ENCODE results near the gene SND1. TPM values are rescaled to one million over a fixed set of nuclear protein-coding genes. Genes with fewer than 3 reads are reported as not detected.

SND1 gene
- total RNA-seq, 5 donors from 2014 or later (not counting 1 experiment from before 2014, with no cell fraction given) = 137 to 187 (median 154) TPM

- CTCF ChIA-PET = no interaction called here
- ATAC-seq (replicated peaks in 1 of 4) (no peak), DNase-seq (no peak)
- no peak overlapping the region for H3K4me3 Mint-ChIP-seq
- H3K27me3 Mint-ChIP-seq = peaks cover 9 to 17% of the 10 kb centered on the region in 2 donors
- WGBS (ENCODE audit: insufficient coverage) = no CpG with 5 or more reads among the region's 12 CpGs
- H3K27ac ChIP-seq (ENCODE audit: low read length) = no peak overlapping the region
- POLR2A ChIA-PET = interaction anchor here in 1 of 2 donors (0.6 kb wide), 1 partner anchor 376 kb away, joined by 6 read pairs; no protein-coding TSS in a partner anchor
- no peaks in the 10 kb centered on the region for H3K9me3 ChIP-seq
- no peak overlapping the region for H3K4me3 ChIP-seq (ENCODE audit: control insufficient read depth in 1 of 2, extremely low read depth in 1 of 2, low read length in 1 of 2)
- H3K9me3 Mint-ChIP-seq = no peaks in the 10 kb centered on the region
- H3K4me1 Mint-ChIP-seq = peaks cover 8 to 15% (median 13%) of the 10 kb centered on the region in 3 donors
- H3K4me1 ChIP-seq (ENCODE audit: control insufficient read depth in 1 of 2, extremely low read depth in 1 of 2, insufficient read depth in 2 of 2, low read length in 2 of 2) = peaks cover 0 to 2% of the 10 kb centered on the region in 2 experiments
- peaks cover 0 to 8% of the 10 kb centered on the region in 2 experiments for H3K27me3 ChIP-seq (replicated peaks in 1 of 2; ENCODE audit: control insufficient read depth in 2 of 2, extremely low read depth in 1 of 2, insufficient read depth in 2 of 2, low read length in 1 of 2)
- H3K27ac Mint-ChIP-seq = no peak overlapping the region
- no peaks in the 10 kb centered on the region for H3K36me3 Mint-ChIP-seq
- no peaks in the 10 kb centered on the region for H3K36me3 ChIP-seq (ENCODE audit: control insufficient read depth in 2 of 2, extremely low read depth in 1 of 2, insufficient read depth in 1 of 2, low read length in 1 of 2)
Measured at GRCh38 chr7:128129224-128129864, 477.4 kb downstream of the SND1 start.

- CTCF ChIA-PET = no interaction called here
- peaks cover 4 to 19% of the 10 kb centered on the region in 2 experiments for H3K4me1 ChIP-seq (ENCODE audit: control insufficient read depth in 1 of 2, extremely low read depth in 1 of 2, insufficient read depth in 2 of 2, low read length in 2 of 2)
- ATAC-seq (replicated peaks in 1 of 4) (no peak), DNase-seq (no peak)
- H3K9me3 ChIP-seq = no peaks in the 10 kb centered on the region
- no peaks in the 10 kb centered on the region for H3K36me3 Mint-ChIP-seq
- H3K9me3 Mint-ChIP-seq = no peaks in the 10 kb centered on the region
- no CpG with 5 or more reads among the region's 2 CpGs for WGBS (ENCODE audit: insufficient coverage)
- no peak overlapping the region for H3K27ac ChIP-seq (ENCODE audit: low read length)
- POLR2A ChIA-PET = interaction anchor here in 1 of 2 donors (0.6 kb wide), 1 partner anchor 226 kb away, joined by 5 read pairs; no protein-coding TSS in a partner anchor
- H3K27me3 ChIP-seq (replicated peaks in 1 of 2; ENCODE audit: control insufficient read depth in 2 of 2, extremely low read depth in 1 of 2, insufficient read depth in 2 of 2, low read length in 1 of 2) = peaks cover 0 to 25% of the 10 kb centered on the region in 2 experiments
- peaks cover 14 to 21% (median 16%) of the 10 kb centered on the region in 3 donors for H3K4me1 Mint-ChIP-seq
- no peak overlapping the region for H3K4me3 Mint-ChIP-seq
- peaks cover 21 to 25% of the 10 kb centered on the region in 2 donors for H3K27me3 Mint-ChIP-seq
- H3K36me3 ChIP-seq (ENCODE audit: control insufficient read depth in 2 of 2, extremely low read depth in 1 of 2, insufficient read depth in 1 of 2, low read length in 1 of 2) = no peaks in the 10 kb centered on the region
- no peak overlapping the region for H3K4me3 ChIP-seq (ENCODE audit: control insufficient read depth in 1 of 2, extremely low read depth in 1 of 2, low read length in 1 of 2)
- H3K27ac Mint-ChIP-seq = no peak overlapping the region
Measured at GRCh38 chr7:128131115-128131514, 479.1 kb downstream of the SND1 start.

- Mint-ChIP-seq H3K4me1 (peaks cover 16 to 22% (median 17%) of the 10 kb centered on the region in 3 donors), H3K36me3 (no peaks in the 10 kb centered on the region), H3K27me3 (peaks cover 23 to 25% of the 10 kb centered on the region in 2 donors), H3K9me3 (no peaks in the 10 kb centered on the region), H3K27ac (no peak overlapping the region), H3K4me3 (no peak overlapping the region)
- WGBS (ENCODE audit: insufficient coverage) = 100% methylated on average over 2 of the region's 4 CpGs
- no peak overlapping the region for H3K4me3 ChIP-seq (ENCODE audit: control insufficient read depth in 1 of 2, extremely low read depth in 1 of 2, low read length in 1 of 2)
- ATAC-seq (replicated peaks in 1 of 4) (no peak), DNase-seq (no peak)
- ChIA-PET POLR2A (interaction anchor here in 1 of 2 donors (0.6 kb wide), 1 partner anchor 225 kb away, joined by 5 read pairs; no protein-coding TSS in a partner anchor), CTCF (no interaction called here)
- peaks cover 4 to 24% of the 10 kb centered on the region in 2 experiments for H3K4me1 ChIP-seq (ENCODE audit: control insufficient read depth in 1 of 2, extremely low read depth in 1 of 2, insufficient read depth in 2 of 2, low read length in 2 of 2)
- no peak overlapping the region for H3K27ac ChIP-seq (ENCODE audit: low read length)
- no peaks in the 10 kb centered on the region for H3K36me3 ChIP-seq (ENCODE audit: control insufficient read depth in 2 of 2, extremely low read depth in 1 of 2, insufficient read depth in 1 of 2, low read length in 1 of 2)
- H3K9me3 ChIP-seq = no peaks in the 10 kb centered on the region
- peaks cover 0 to 30% of the 10 kb centered on the region in 2 experiments for H3K27me3 ChIP-seq (replicated peaks in 1 of 2; ENCODE audit: control insufficient read depth in 2 of 2, extremely low read depth in 1 of 2, insufficient read depth in 2 of 2, low read length in 1 of 2)
Measured at GRCh38 chr7:128131731-128132130, 479.7 kb downstream of the SND1 start.

GRCh38 chr7:128132426-128133069 is 480.6 kb downstream of the SND1 start:
- H3K9me3 Mint-ChIP-seq = no peaks in the 10 kb centered on the region
- no peaks in the 10 kb centered on the region for H3K36me3 ChIP-seq (ENCODE audit: control insufficient read depth in 2 of 2, extremely low read depth in 1 of 2, insufficient read depth in 1 of 2, low read length in 1 of 2)
- POLR2A ChIA-PET = no interaction called here
- peaks cover 4 to 24% of the 10 kb centered on the region in 2 experiments for H3K4me1 ChIP-seq (ENCODE audit: control insufficient read depth in 1 of 2, extremely low read depth in 1 of 2, insufficient read depth in 2 of 2, low read length in 2 of 2)
- ATAC-seq (replicated peaks in 1 of 4) (no peak), DNase-seq (no peak)
- no peak overlapping the region for H3K27ac Mint-ChIP-seq
- peaks cover 0 to 37% of the 10 kb centered on the region in 2 experiments for H3K27me3 ChIP-seq (replicated peaks in 1 of 2; ENCODE audit: control insufficient read depth in 2 of 2, extremely low read depth in 1 of 2, insufficient read depth in 2 of 2, low read length in 1 of 2)
- CTCF ChIA-PET = interaction anchor here in 1 of 2 donors (0.6 kb wide), 1 partner anchor 753 kb away, joined by 3 read pairs; no protein-coding TSS in a partner anchor
- H3K4me3 Mint-ChIP-seq = no peak overlapping the region
- no peaks in the 10 kb centered on the region for H3K36me3 Mint-ChIP-seq
- no peak overlapping the region for H3K4me3 ChIP-seq (ENCODE audit: control insufficient read depth in 1 of 2, extremely low read depth in 1 of 2, low read length in 1 of 2)
- H3K9me3 ChIP-seq = no peaks in the 10 kb centered on the region
- no peak overlapping the region for H3K27ac ChIP-seq (ENCODE audit: low read length)
- peaks cover 16 to 22% (median 17%) of the 10 kb centered on the region in 3 donors for H3K4me1 Mint-ChIP-seq
- 70% methylated on average over 7 of the region's 9 CpGs for WGBS (ENCODE audit: insufficient coverage)
- H3K27me3 Mint-ChIP-seq = peaks cover 25 to 28% of the 10 kb centered on the region in 2 donors

- peaks cover 4 to 24% of the 10 kb centered on the region in 2 experiments for H3K4me1 ChIP-seq (ENCODE audit: control insufficient read depth in 1 of 2, extremely low read depth in 1 of 2, insufficient read depth in 2 of 2, low read length in 2 of 2)
- no peaks in the 10 kb centered on the region for H3K9me3 Mint-ChIP-seq
- CTCF ChIA-PET = interaction anchor here (0.5 to 3.7 kb wide), 9 partner anchors 8 to 727 kb away, joined by 3 to 19 read pairs (median 5); no protein-coding TSS in a partner anchor
- no CpG with 5 or more reads among the region's 6 CpGs for WGBS (ENCODE audit: insufficient coverage)
- peak in 1 of 35 experiments; percentile 11 for DNase-seq
- POLR2A ChIA-PET = interaction anchor here in 1 of 2 donors (0.7 kb wide), 1 partner anchor 74 kb away, joined by 3 read pairs; no protein-coding TSS in a partner anchor
- H3K27ac ChIP-seq (ENCODE audit: low read length) = no peak overlapping the region
- ATAC-seq (replicated peaks in 1 of 4) = no peak
- H3K4me1 Mint-ChIP-seq = peaks cover 16 to 22% (median 17%) of the 10 kb centered on the region in 3 donors
- H3K27me3 ChIP-seq (replicated peaks in 1 of 2; ENCODE audit: control insufficient read depth in 2 of 2, extremely low read depth in 1 of 2, insufficient read depth in 2 of 2, low read length in 1 of 2) = peaks cover 0 to 43% of the 10 kb centered on the region in 2 experiments
- no peaks in the 10 kb centered on the region for H3K36me3 Mint-ChIP-seq
- peaks cover 25 to 35% of the 10 kb centered on the region in 2 donors for H3K27me3 Mint-ChIP-seq
- H3K4me3 Mint-ChIP-seq = peak overlapping the region; percentile 59 to 80 (median 72)
- no peaks in the 10 kb centered on the region for H3K36me3 ChIP-seq (ENCODE audit: control insufficient read depth in 2 of 2, extremely low read depth in 1 of 2, insufficient read depth in 1 of 2, low read length in 1 of 2)
- H3K4me3 ChIP-seq (ENCODE audit: control insufficient read depth in 1 of 2, extremely low read depth in 1 of 2, low read length in 1 of 2) = peak overlapping the region; percentile 47 to 62
- no peaks in the 10 kb centered on the region for H3K9me3 ChIP-seq
- no peak overlapping the region for H3K27ac Mint-ChIP-seq
Measured at GRCh38 chr7:128135159-128135514, 483.1 kb downstream of the SND1 start.

GRCh38 chr7:128135515-128136214 is 483.7 kb downstream of the SND1 start:
- H3K36me3 Mint-ChIP-seq = no peaks in the 10 kb centered on the region
- no peaks in the 10 kb centered on the region for H3K9me3 Mint-ChIP-seq
- peaks cover 16 to 22% (median 17%) of the 10 kb centered on the region in 3 donors for H3K4me1 Mint-ChIP-seq
- peak overlapping the region; percentile 61 to 62 for H3K4me3 ChIP-seq (ENCODE audit: control insufficient read depth in 1 of 2, extremely low read depth in 1 of 2, low read length in 1 of 2)
- ChIA-PET POLR2A (interaction anchor here (0.6 kb wide), 2 partner anchors 25 to 58 kb away, joined by 3 to 5 read pairs; no protein-coding TSS in a partner anchor), CTCF (interaction anchor here (0.5 to 3.7 kb wide), 17 partner anchors 8 to 726 kb away, joined by 3 to 19 read pairs (median 4); partner anchors contain the start of gene RBM28 (in 1 of the 2))
- DNase-seq (peak in 33 of 35 experiments; percentile 19 to 75 (median 46)), ATAC-seq (replicated peaks in 1 of 4) (peak; percentile 95 to 97 (median 96))
- H3K27me3 Mint-ChIP-seq = peaks cover 25 to 37% of the 10 kb centered on the region in 2 donors
- H3K27me3 ChIP-seq (replicated peaks in 1 of 2; ENCODE audit: control insufficient read depth in 2 of 2, extremely low read depth in 1 of 2, insufficient read depth in 2 of 2, low read length in 1 of 2) = peaks cover 0 to 43% of the 10 kb centered on the region in 2 experiments
- no peaks in the 10 kb centered on the region for H3K9me3 ChIP-seq
- peak overlapping the region; percentile 74 to 80 (median 77) for H3K4me3 Mint-ChIP-seq
- H3K36me3 ChIP-seq (ENCODE audit: control insufficient read depth in 2 of 2, extremely low read depth in 1 of 2, insufficient read depth in 1 of 2, low read length in 1 of 2) = no peaks in the 10 kb centered on the region
- WGBS (ENCODE audit: insufficient coverage) = under 1% methylated on average over 47 of the region's 57 CpGs
- H3K4me1 ChIP-seq (ENCODE audit: control insufficient read depth in 1 of 2, extremely low read depth in 1 of 2, insufficient read depth in 2 of 2, low read length in 2 of 2) = peaks cover 4 to 24% of the 10 kb centered on the region in 2 experiments
- H3K27ac Mint-ChIP-seq = no peak overlapping the region
- H3K27ac ChIP-seq (ENCODE audit: low read length) = no peak overlapping the region

Data from T-cell (primary cell).